Measurements from ENCODE around the gene CEP250. TPM values are rescaled to one million over a fixed set of nuclear protein-coding genes. Genes with fewer than 3 reads are reported as not detected.
"Not testable (repeated sequence)": the region's sequence is repeated elsewhere in the genome, so short reads cannot be mapped to it uniquely, and the experiment has no call there.

CEP250 gene
- total RNA-seq, 1 experiment from 2014 or later: 37.3 TPM

- Histone ChIP-seq H3K27me3 (no peaks in the 10 kb centered on the region), H3K9me3 (no peaks in the 10 kb centered on the region), H3K36me3 (no peaks in the 10 kb centered on the region), H3K4me3 (no peak overlapping the region)
- no peak for DNase-seq
Measured at GRCh38 chr20:35448788-35449373, 6.5 kb upstream of the CEP250 start.

GRCh38 chr20:35449855-35450254, 5.5 kb upstream of the CEP250 start:
- H3K36me3 ChIP-seq: not testable (repeated sequence)

GRCh38 chr20:35451295-35451694, 4.1 kb upstream of the CEP250 start:
- H3K4me3 ChIP-seq: no peak overlapping the region
- H3K9me3 ChIP-seq: no peaks in the 10 kb centered on the region
- H3K27me3 ChIP-seq: no peaks in the 10 kb centered on the region
- no peak for DNase-seq
- peaks cover 2% of the 10 kb centered on the region; the same call in 1 of the 2 replicates for H3K36me3 ChIP-seq

More at GRCh38 chr20:35449855-35450254, 5.5 kb upstream of the CEP250 start:
- not testable (repeated sequence) for H3K27me3 ChIP-seq, H3K4me3 ChIP-seq, DNase-seq, H3K9me3 ChIP-seq

- Histone ChIP-seq H3K36me3 (peaks cover 11% of the 10 kb centered on the region), H3K27me3 (no peaks in the 10 kb centered on the region), H3K4me3 (peak overlapping the region; percentile 76), H3K9me3 (no peaks in the 10 kb centered on the region)
- DNase-seq: no peak
Measured at GRCh38 chr20:35453647-35454046, 1.8 kb upstream of the CEP250 start.

- H3K27me3 ChIP-seq, DNase-seq, H3K9me3 ChIP-seq: not testable (repeated sequence)
- peak overlapping the region; percentile 76 for H3K4me3 ChIP-seq
- peaks cover 32% of the 10 kb centered on the region for H3K36me3 ChIP-seq
Measured at GRCh38 chr20:35456700-35457099, 1.3 kb downstream of the CEP250 start.

- not testable (repeated sequence) for H3K27me3 ChIP-seq, H3K4me3 ChIP-seq, H3K9me3 ChIP-seq, DNase-seq
- peaks cover 40% of the 10 kb centered on the region for H3K36me3 ChIP-seq
Measured at GRCh38 chr20:35457539-35457938, 2.1 kb downstream of the CEP250 start.

- Histone ChIP-seq H3K4me3 (no peak overlapping the region), H3K9me3 (no peaks in the 10 kb centered on the region), H3K36me3 (peaks cover 48% of the 10 kb centered on the region), H3K27me3 (no peaks in the 10 kb centered on the region)
- no peak for DNase-seq
Measured at GRCh38 chr20:35458388-35458787, 3.0 kb downstream of the CEP250 start.

- DNase-seq: no peak
- H3K27me3 ChIP-seq: no peaks in the 10 kb centered on the region
- H3K4me3 ChIP-seq: no peak overlapping the region
- no peaks in the 10 kb centered on the region for H3K9me3 ChIP-seq
- peaks cover 76% of the 10 kb centered on the region for H3K36me3 ChIP-seq
Measured at GRCh38 chr20:35461620-35462019, 6.2 kb downstream of the CEP250 start.

- no peak for DNase-seq
- Histone ChIP-seq H3K9me3 (no peaks in the 10 kb centered on the region), H3K27me3 (no peaks in the 10 kb centered on the region), H3K4me3 (no peak overlapping the region), H3K36me3 (peaks cover 82% of the 10 kb centered on the region)
Measured at GRCh38 chr20:35462351-35462750, 7.0 kb downstream of the CEP250 start.

GRCh38 chr20:35463455-35464300, 8.3 kb downstream of the CEP250 start:
- H3K36me3 ChIP-seq: peaks cover 87% of the 10 kb centered on the region
- peak; percentile 22 for DNase-seq

GRCh38 chr20:35465976-35466375, 10.6 kb downstream of the CEP250 start:
- no peak overlapping the region for H3K4me3 ChIP-seq
- no peaks in the 10 kb centered on the region for H3K9me3 ChIP-seq
- peaks cover 94% of the 10 kb centered on the region for H3K36me3 ChIP-seq
- no peaks in the 10 kb centered on the region for H3K27me3 ChIP-seq
- DNase-seq: no peak

More at GRCh38 chr20:35463455-35464300, 8.3 kb downstream of the CEP250 start:
- Histone ChIP-seq H3K4me3 (no peak overlapping the region), H3K27me3 (no peaks in the 10 kb centered on the region), H3K9me3 (no peaks in the 10 kb centered on the region)

GRCh38 chr20:35466856-35467255, 11.5 kb downstream of the CEP250 start:
- Histone ChIP-seq H3K27me3 (no peaks in the 10 kb centered on the region), H3K4me3 (no peak overlapping the region), H3K36me3 (peaks cover 94% of the 10 kb centered on the region), H3K9me3 (no peaks in the 10 kb centered on the region)
- DNase-seq: no peak

GRCh38 chr20:35467339-35468224, 12.2 kb downstream of the CEP250 start:
- Histone ChIP-seq H3K27me3 (no peaks in the 10 kb centered on the region), H3K4me3 (no peak overlapping the region), H3K36me3 (peaks cover 94% of the 10 kb centered on the region), H3K9me3 (no peaks in the 10 kb centered on the region)
- DNase-seq: no peak

GRCh38 chr20:35468671-35469334, 13.4 kb downstream of the CEP250 start:
- H3K27me3 ChIP-seq: no peaks in the 10 kb centered on the region
- DNase-seq: no peak
- H3K4me3 ChIP-seq: no peak overlapping the region
- no peaks in the 10 kb centered on the region for H3K9me3 ChIP-seq
- H3K36me3 ChIP-seq: peaks cover 94% of the 10 kb centered on the region

GRCh38 chr20:35472209-35472608, 16.8 kb downstream of the CEP250 start:
- no peak for DNase-seq
- Histone ChIP-seq H3K9me3 (no peaks in the 10 kb centered on the region), H3K4me3 (no peak overlapping the region), H3K27me3 (no peaks in the 10 kb centered on the region), H3K36me3 (peaks cover 96% of the 10 kb centered on the region)

- DNase-seq: no peak
- Histone ChIP-seq H3K4me3 (no peak overlapping the region), H3K36me3 (peaks cover 96% of the 10 kb centered on the region), H3K9me3 (no peaks in the 10 kb centered on the region), H3K27me3 (no peaks in the 10 kb centered on the region)
Measured at GRCh38 chr20:35473684-35474083, 18.3 kb downstream of the CEP250 start.
